CD14-positive monocyte (primary cell): Measurements from ENCODE around the gene CYB5R4. TPM values are rescaled to one million over a fixed set of nuclear protein-coding genes. Genes with fewer than 3 reads are reported as not detected.

Source experiments
- DNase-seq, 3 donors: peaks; one replicate each; pipeline ENCODE4 v3.0.0-alpha.2; 2011 to 2022
- H2AFZ ChIP-seq: 2 replicates; pipeline ENCODE4 v1.6.0; 2012; ENCODE audit warnings: mild to moderate bottlenecking, low read depth, low read length, inconsistent platforms; ENCODE audit not compliant: insufficient read depth, poor library complexity, severe bottlenecking
- H3K27ac ChIP-seq, 2 donors: 1 replicate in 1 of 2; 2 replicates in 1 of 2; pipeline ENCODE4 v1.5.1; 2012 to 2013; ENCODE audit warnings: low read length in 2 of 2, control low read depth in 1 of 2, inconsistent platforms in 1 of 2, low read depth in 1 of 2, mild to moderate bottlenecking in 1 of 2
- H3K27me3 ChIP-seq, 2 donors: one replicate each; pipeline versions ENCODE4 v1.6.0 to v1.6.1; 2011 to 2013; ENCODE audit warnings: low read length in 2 of 2; ENCODE audit not compliant: control insufficient read depth in 2 of 2, insufficient read depth in 2 of 2
- H3K36me3 ChIP-seq, 2 donors: replicated peaks in 1 of 2; 1 replicate in 1 of 2; 2 replicates in 1 of 2; pipeline versions ENCODE4 v1.5.1 to v1.6.1; 2012 to 2013; ENCODE audit warnings: low read length in 2 of 2, control low read depth in 1 of 2, inconsistent platforms in 1 of 2, mild to moderate bottlenecking in 1 of 2; ENCODE audit not compliant: insufficient read depth in 2 of 2, control insufficient read depth in 1 of 2
- H3K4me1 ChIP-seq, 2 donors: 1 replicate in 1 of 2; 2 replicates in 1 of 2; pipeline versions ENCODE4 v1.5.1 to v1.6.1; 2012 to 2013; ENCODE audit warnings: low read length in 2 of 2, control low read depth in 1 of 2, inconsistent platforms in 1 of 2, mild to moderate bottlenecking in 1 of 2, moderate library complexity in 1 of 2; ENCODE audit not compliant: insufficient read depth in 2 of 2, control insufficient read depth in 1 of 2
- H3K4me2 ChIP-seq: replicated peaks from 2 replicates; pipeline ENCODE3; 2012; ENCODE audit warnings: low read length, moderate library complexity, mild to moderate bottlenecking; ENCODE audit not compliant: poor library complexity, severe bottlenecking; ENCODE audit errors: extremely low read depth
- H3K4me3 ChIP-seq, 3 experiments: fragments of 200-600 bp in 1 of 3; sonication (generic) in 1 of 3; replicated peaks in 1 of 3; 1 replicate in 2 of 3; 2 replicates in 1 of 3; pipeline ENCODE4 v1.5.1; 2011 to 2013; ENCODE audit warnings: low read length in 3 of 3, mild to moderate bottlenecking in 3 of 3, control low read depth in 2 of 3, low read depth in 2 of 3, inconsistent platforms in 1 of 3, moderate library complexity in 1 of 3
- H3K79me2 ChIP-seq: 2 replicates; pipeline ENCODE4 v1.6.0; 2012; ENCODE audit warnings: mild to moderate bottlenecking, control low read depth, inconsistent platforms, low read length, moderate library complexity; ENCODE audit not compliant: insufficient read depth
- H3K9ac ChIP-seq: 2 replicates; pipeline ENCODE4 v1.6.0; 2017; ENCODE audit warnings: low read length, mild to moderate bottlenecking; ENCODE audit not compliant: insufficient read depth, poor library complexity, severe bottlenecking
- H3K9me3 ChIP-seq, 2 donors: replicated peaks in 1 of 2; 1 replicate in 1 of 2; 2 replicates in 1 of 2; pipeline versions ENCODE4 v1.5.1 to v1.6.1; 2012 to 2013; ENCODE audit warnings: low read length in 2 of 2, control low read depth in 1 of 2; ENCODE audit not compliant: control insufficient read depth in 1 of 2, insufficient read depth in 1 of 2
- H4K20me1 ChIP-seq: 2 replicates; pipeline ENCODE4 v1.6.0; 2012; ENCODE audit warnings: mild to moderate bottlenecking, low read length, control low read depth, moderate library complexity; ENCODE audit not compliant: insufficient read depth
- H3K27ac Mint-ChIP-seq, 7 donors: one replicate each; pipeline ENCODE4 v1.8.0; 2020; ENCODE audit warnings: mild to moderate bottlenecking in 7 of 7, mixed read lengths in 7 of 7, moderate library complexity in 6 of 7, inconsistent platforms in 2 of 7
- H3K27me3 Mint-ChIP-seq, 3 donors: one replicate each; pipeline ENCODE4 v1.8.0; 2021 to 2022; ENCODE audit warnings: low read depth in 3 of 3, mild to moderate bottlenecking in 3 of 3, mixed read lengths in 3 of 3, moderate library complexity in 3 of 3, inconsistent platforms in 1 of 3
- H3K36me3 Mint-ChIP-seq, 2 donors: one replicate each; pipeline ENCODE4 v1.8.0; 2020; ENCODE audit warnings: mixed read lengths in 2 of 2, inconsistent platforms in 1 of 2, mild to moderate bottlenecking in 1 of 2
- H3K4me1 Mint-ChIP-seq: one replicate; pipeline ENCODE4 v1.8.0; 2020; ENCODE audit warnings: mild to moderate bottlenecking, mixed read lengths
- H3K4me3 Mint-ChIP-seq, 2 donors: one replicate each; pipeline ENCODE4 v1.8.0; 2020; ENCODE audit warnings: mild to moderate bottlenecking in 2 of 2, mixed read lengths in 2 of 2, moderate library complexity in 1 of 2
- H3K9me3 Mint-ChIP-seq, 7 donors: one replicate each; pipeline ENCODE4 v1.8.0; 2020 to 2022; ENCODE audit warnings: mixed read lengths in 7 of 7, mild to moderate bottlenecking in 6 of 7, moderate library complexity in 6 of 7, inconsistent platforms in 2 of 7
- WGBS: methylation state at CpG from one replicate; pipeline ENCODE4 v1.1.5; 2013; ENCODE audit warnings: missing lambda C conversion rate; ENCODE audit not compliant: insufficient coverage; 5-methylcytosine and 5-hydroxymethylcytosine counted together
- intact Hi-C, 2 donors: fragments of 100-400 bp; cut with micrococcal nuclease; formaldehyde crosslinking; loops; one replicate each; pipeline versions ENCODE4 v1.15.0 to v1.15.1; 2023
- polyA minus RNA-seq: library from RNA; depleted of rRNA, polyadenylated mRNA; stranded (reverse); fragments of >200 nt; gene quantifications from 2 replicates; pipeline ENCODE4 v1.2.3, GENCODE V29; 2012
- polyA plus RNA-seq, 3 donors: library from polyadenylated mRNA; depleted of rRNA in 1 of 3; unstranded in 2 of 3; stranded (reverse) in 1 of 3; fragments of 300-500 nt in 2 of 3; fragments of >200 nt in 1 of 3; fragmentation: Illumina TruSeq in 2 of 3; gene quantifications; 1 replicate in 2 of 3; 2 replicates in 1 of 3; pipeline ENCODE4 v1.2.3, GENCODE V29; 2012 to 2021
- total RNA-seq, 12 experiments: library from RNA in 1 of 12; stranded (reverse) in 1 of 12; fragments of 120-200 nt in 1 of 12; gene quantifications; one replicate each; pipeline ENCODE4 v1.2.4 and lab custom pipeline; 2013 to 2026; ENCODE audit warnings: mixed read lengths in 6 of 12, inconsistent platforms in 1 of 12
- TF ChIP-seq, protein P1 (sequence below): fragments of 200-600 bp; IDR thresholded peaks from one replicate; pipeline ENCODE4 v1.8.0; 2022; ENCODE audit warnings: antibody characterized with exemption, mild to moderate bottlenecking

Gene CYB5R4, protein sequence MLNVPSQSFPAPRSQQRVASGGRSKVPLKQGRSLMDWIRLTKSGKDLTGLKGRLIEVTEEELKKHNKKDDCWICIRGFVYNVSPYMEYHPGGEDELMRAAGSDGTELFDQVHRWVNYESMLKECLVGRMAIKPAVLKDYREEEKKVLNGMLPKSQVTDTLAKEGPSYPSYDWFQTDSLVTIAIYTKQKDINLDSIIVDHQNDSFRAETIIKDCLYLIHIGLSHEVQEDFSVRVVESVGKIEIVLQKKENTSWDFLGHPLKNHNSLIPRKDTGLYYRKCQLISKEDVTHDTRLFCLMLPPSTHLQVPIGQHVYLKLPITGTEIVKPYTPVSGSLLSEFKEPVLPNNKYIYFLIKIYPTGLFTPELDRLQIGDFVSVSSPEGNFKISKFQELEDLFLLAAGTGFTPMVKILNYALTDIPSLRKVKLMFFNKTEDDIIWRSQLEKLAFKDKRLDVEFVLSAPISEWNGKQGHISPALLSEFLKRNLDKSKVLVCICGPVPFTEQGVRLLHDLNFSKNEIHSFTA
- 114 TPM for total RNA-seq (2013)
- 100 to 1,000 TPM in 2 of 3 donors, 10 to 100 TPM in 1; 30.5 to 120 (median 116) TPM for polyA plus RNA-seq
- polyA minus RNA-seq: 10.3 and 25.2 TPM in 2 replicates
- total RNA-seq (lab: John Stamatoyannopoulos, UW): 79.4 to 228 (median 164) reads per million in 11 experiments

DNA sequence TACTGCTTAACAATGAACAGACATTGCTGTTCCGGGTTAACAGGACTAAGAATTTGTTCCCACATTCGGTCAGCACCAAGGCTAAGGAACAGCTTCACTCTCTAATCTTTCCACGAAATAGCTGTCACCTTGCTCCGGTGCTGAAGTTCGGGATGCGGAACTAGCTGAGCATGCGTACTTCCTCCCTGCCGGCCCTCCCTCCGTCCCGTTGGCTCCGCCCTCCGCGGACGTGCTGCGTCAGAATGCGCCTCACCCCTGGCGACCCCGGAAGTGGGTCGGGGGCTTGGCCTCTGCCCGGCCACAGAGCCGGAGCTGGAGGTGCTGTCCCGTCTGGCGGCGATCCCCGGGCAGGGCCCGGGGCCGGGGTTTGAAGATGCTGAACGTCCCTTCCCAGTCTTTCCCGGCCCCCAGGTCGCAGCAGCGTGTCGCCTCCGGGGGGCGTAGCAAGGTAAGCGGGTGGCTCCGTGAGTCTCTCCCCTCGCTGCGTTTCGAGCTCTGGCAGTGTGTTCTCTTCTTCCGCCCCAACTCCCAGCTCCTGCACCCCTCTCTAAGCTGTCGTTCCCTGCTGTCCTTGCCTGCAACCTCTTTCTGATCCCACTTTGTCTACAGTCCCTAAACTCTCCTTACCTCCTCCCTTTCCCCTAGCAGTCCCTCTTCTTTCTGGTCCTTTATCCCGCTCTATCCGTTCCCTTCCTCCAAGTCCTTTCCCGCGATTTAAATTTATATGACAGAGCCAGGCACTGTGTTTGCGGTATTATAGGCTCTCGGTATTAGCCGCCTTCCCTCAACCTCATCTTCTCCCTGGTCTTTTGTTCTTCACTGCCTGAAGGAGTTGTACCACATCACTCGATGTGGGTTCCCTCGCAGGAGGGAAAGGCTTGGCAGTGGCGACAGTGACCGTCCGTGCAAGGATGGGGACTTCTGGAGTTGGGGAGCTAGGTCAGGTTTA, at the start of gene CYB5R4:
Gene CYB5R4, plus strand, starts transcription at position 280 of the 949 bp plus-strand sequence. Its CDS starts 94 bp downstream, at position 374.
- H3K27ac ChIP-seq: peak within 1 kb of the TSS; percentile 88 to 89
- peaks cover 14 to 20% (median 17%) of the 10 kb centered on the region in 3 donors for H3K27me3 Mint-ChIP-seq
- peak; percentile 91 to 93 (median 93) for DNase-seq
- H3K27ac Mint-ChIP-seq: peak within 1 kb of the TSS; percentile 94 to 98 (median 97)
- peaks cover 59% of the 10 kb centered on the region for H3K79me2 ChIP-seq
- peaks cover 25 to 38% of the 10 kb centered on the region in 2 donors for H3K27me3 ChIP-seq
- peaks cover 0 to 2% (median 0%) of the 10 kb centered on the region in 7 donors for H3K9me3 Mint-ChIP-seq
- under 1% methylated on average over 45 of the region's 53 CpGs for WGBS
- H3K4me2 ChIP-seq: peak within 1 kb of the TSS; percentile 85
- H3K36me3 ChIP-seq: peaks cover 10 to 15% of the 10 kb centered on the region in 2 donors
- peak within 1 kb of the TSS; percentile 88 for H3K9ac ChIP-seq
- intact Hi-C loops: loop anchor here (10.0 kb wide), 2 partner anchors 265 to 795 kb away; partner anchors contain the start of genes DOP1A (in 1 of the 2) and UBE3D (in 1 of the 2)
- peaks cover 12% of the 10 kb centered on the region in 2 donors for H3K36me3 Mint-ChIP-seq
- H2AFZ ChIP-seq: peak within 1 kb of the TSS; percentile 57
- H3K9me3 ChIP-seq: no peaks in the 10 kb centered on the region
- peaks cover 23% of the 10 kb centered on the region for H3K4me1 Mint-ChIP-seq
- peaks cover 18 to 23% of the 10 kb centered on the region in 2 donors for H3K4me1 ChIP-seq
- peak within 1 kb of the TSS; percentile 93 to 98 (median 94) for H3K4me3 ChIP-seq
- peaks cover 51% of the 10 kb centered on the region for H4K20me1 ChIP-seq
- TF ChIP-seq, protein P1, sequence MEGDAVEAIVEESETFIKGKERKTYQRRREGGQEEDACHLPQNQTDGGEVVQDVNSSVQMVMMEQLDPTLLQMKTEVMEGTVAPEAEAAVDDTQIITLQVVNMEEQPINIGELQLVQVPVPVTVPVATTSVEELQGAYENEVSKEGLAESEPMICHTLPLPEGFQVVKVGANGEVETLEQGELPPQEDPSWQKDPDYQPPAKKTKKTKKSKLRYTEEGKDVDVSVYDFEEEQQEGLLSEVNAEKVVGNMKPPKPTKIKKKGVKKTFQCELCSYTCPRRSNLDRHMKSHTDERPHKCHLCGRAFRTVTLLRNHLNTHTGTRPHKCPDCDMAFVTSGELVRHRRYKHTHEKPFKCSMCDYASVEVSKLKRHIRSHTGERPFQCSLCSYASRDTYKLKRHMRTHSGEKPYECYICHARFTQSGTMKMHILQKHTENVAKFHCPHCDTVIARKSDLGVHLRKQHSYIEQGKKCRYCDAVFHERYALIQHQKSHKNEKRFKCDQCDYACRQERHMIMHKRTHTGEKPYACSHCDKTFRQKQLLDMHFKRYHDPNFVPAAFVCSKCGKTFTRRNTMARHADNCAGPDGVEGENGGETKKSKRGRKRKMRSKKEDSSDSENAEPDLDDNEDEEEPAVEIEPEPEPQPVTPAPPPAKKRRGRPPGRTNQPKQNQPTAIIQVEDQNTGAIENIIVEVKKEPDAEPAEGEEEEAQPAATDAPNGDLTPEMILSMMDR: no peak
- H3K4me3 Mint-ChIP-seq: peak within 1 kb of the TSS; percentile 95 to 100
